Common myeloid progenitor, CD34-positive (primary cell): ENCODE measurements around the gene FSTL5.
A peak's percentile ranks its signal among the peaks of the same experiment; 100 is the strongest.

Experiments
- CTCF ChIA-PET: fragments of 350-600 bp; sonication (Branson Sonifier 250); formaldehyde crosslinking; loops from one replicate; lab custom pipeline; 2021; ENCODE audit warnings: antibody characterized with exemption; lab: Charles Lee
- POLR2A ChIA-PET: fragments of 350-600 bp; sonication (Branson Sonifier 250); formaldehyde crosslinking; loops from one replicate; lab custom pipeline; 2021; ENCODE audit warnings: antibody characterized with exemption; lab: Charles Lee
- DNase-seq, 3 donors: peaks; one replicate each; pipeline versions ENCODE4 v3.0.0 to v3.0.0-alpha.2; 2013
- H3K27ac ChIP-seq, 2 experiments: 1 replicate in 1 of 2; 2 replicates in 1 of 2; pipeline ENCODE4 v1.7.0; 2013; ENCODE audit warnings: inconsistent platforms in 2 of 2, low read length in 2 of 2, mild to moderate bottlenecking in 2 of 2, low read depth in 1 of 2, moderate library complexity in 1 of 2; ENCODE audit not compliant: severe bottlenecking in 2 of 2, insufficient read depth in 1 of 2, poor library complexity in 1 of 2
- H3K27me3 ChIP-seq, 5 experiments: replicated peaks in 2 of 5; 1 replicate in 3 of 5; 2 replicates in 2 of 5; pipeline versions ENCODE4 v1.6.1 to v1.7.0; 2013; ENCODE audit warnings: low read length in 4 of 5, mild to moderate bottlenecking in 2 of 5, moderate library complexity in 2 of 5, inconsistent platforms in 1 of 5; ENCODE audit not compliant: insufficient read depth in 5 of 5, control insufficient read depth in 4 of 5
- H3K36me3 ChIP-seq, 4 experiments: 1 replicate in 2 of 4; 2 replicates in 2 of 4; pipeline versions ENCODE4 v1.6.1 to v1.7.0; 2013; ENCODE audit warnings: low read length in 3 of 4, control low read depth in 1 of 4, mild to moderate bottlenecking in 1 of 4; ENCODE audit not compliant: control insufficient read depth in 4 of 4, insufficient read depth in 4 of 4
- H3K4me1 ChIP-seq, 4 experiments: 1 replicate in 3 of 4; 2 replicates in 1 of 4; pipeline versions ENCODE4 v1.6.1 to v1.7.1; 2013; ENCODE audit warnings: low read length in 3 of 4, mild to moderate bottlenecking in 3 of 4, control low read depth in 1 of 4, inconsistent platforms in 1 of 4, moderate library complexity in 1 of 4; ENCODE audit not compliant: control insufficient read depth in 4 of 4, insufficient read depth in 4 of 4; ENCODE audit errors: control extremely low read depth in 1 of 4
- H3K4me3 ChIP-seq, 7 experiments: 1 replicate in 4 of 7; 2 replicates in 3 of 7; pipeline versions ENCODE4 v1.5.1 to v1.7.0; 2013; ENCODE audit warnings: mild to moderate bottlenecking in 7 of 7, low read length in 6 of 7, moderate library complexity in 6 of 7, inconsistent platforms in 2 of 7, low read depth in 2 of 7, control low read depth in 1 of 7; ENCODE audit not compliant: insufficient read depth in 4 of 7, control insufficient read depth in 1 of 7; ENCODE audit errors: extremely low read depth in 1 of 7
- H3K9me3 ChIP-seq, 5 experiments: 1 replicate in 4 of 5; 2 replicates in 1 of 5; pipeline versions ENCODE4 v1.6.1 to v1.7.1; 2013; ENCODE audit warnings: low read length in 4 of 5, mild to moderate bottlenecking in 2 of 5, inconsistent platforms in 1 of 5, low read depth in 1 of 5, moderate library complexity in 1 of 5; ENCODE audit not compliant: control insufficient read depth in 4 of 5, insufficient read depth in 2 of 5; ENCODE audit errors: control extremely low read depth in 1 of 5
- WGBS: methylation state at CpG from one replicate; pipeline ENCODE4 v1.1.5; 2013; ENCODE audit not compliant: insufficient coverage; 5-methylcytosine and 5-hydroxymethylcytosine counted together

FSTL5 gene

DNA sequence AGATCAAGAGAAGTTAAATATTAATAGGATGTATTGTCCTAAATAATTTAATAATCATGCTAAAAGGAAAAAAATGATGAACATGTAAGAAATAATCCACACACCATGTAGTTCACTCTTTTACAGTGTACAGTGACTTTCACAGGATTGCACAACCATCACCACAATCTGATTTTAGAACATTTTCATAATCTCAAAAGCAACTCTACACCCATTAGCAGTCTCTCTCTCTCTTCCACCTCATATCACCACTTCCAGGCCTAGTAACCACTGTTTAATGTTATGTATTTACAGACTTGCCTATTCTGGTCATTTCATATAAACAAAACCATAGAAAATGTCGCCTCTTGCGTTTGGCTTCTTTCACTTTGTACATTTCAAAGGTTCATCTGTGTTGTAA lies 153.4 kb downstream of the FSTL5 start:
- H3K4me1 ChIP-seq: no peaks in the 10 kb centered on the region
- no peak for DNase-seq
- no peak overlapping the region for H3K27ac ChIP-seq
- CTCF ChIA-PET: no interaction called here
- no peaks in the 10 kb centered on the region for H3K9me3 ChIP-seq
- 80% methylated on average over 2 of the region's 2 CpGs for WGBS
- H3K27me3 ChIP-seq: no peaks in the 10 kb centered on the region
- no peak overlapping the region for H3K4me3 ChIP-seq
- H3K36me3 ChIP-seq: no peaks in the 10 kb centered on the region
- POLR2A ChIA-PET: no interaction called here

DNA sequence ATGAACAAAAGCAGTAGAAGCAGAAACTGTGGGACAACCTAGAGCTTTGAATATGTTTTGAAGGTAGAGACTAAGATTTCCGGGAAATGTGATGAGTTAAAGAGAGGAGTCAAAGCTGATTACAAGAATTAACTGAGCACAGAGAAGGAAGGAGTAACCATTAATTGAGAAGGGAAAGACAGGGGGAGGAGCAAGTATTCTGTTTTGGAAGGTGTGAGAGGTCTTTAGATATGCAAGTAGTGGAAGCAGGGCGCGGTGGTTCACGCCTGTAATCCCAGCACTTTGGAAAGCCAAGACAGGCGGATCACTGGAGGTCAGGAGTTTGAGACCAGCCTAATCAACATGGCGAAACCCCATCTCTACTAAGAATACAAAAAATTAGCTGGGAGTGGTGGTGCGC lies 171.5 kb downstream of the FSTL5 start:
- H3K36me3 ChIP-seq: no peaks in the 10 kb centered on the region
- H3K4me1 ChIP-seq: no peaks in the 10 kb centered on the region
- 95% methylated on average over 6 of the region's 7 CpGs for WGBS
- H3K9me3 ChIP-seq: no peaks in the 10 kb centered on the region
- no peaks in the 10 kb centered on the region for H3K27me3 ChIP-seq
- H3K4me3 ChIP-seq: no peak overlapping the region
- no peak for DNase-seq
- POLR2A ChIA-PET: no interaction called here
- no peak overlapping the region for H3K27ac ChIP-seq
- CTCF ChIA-PET: no interaction called here

DNA sequence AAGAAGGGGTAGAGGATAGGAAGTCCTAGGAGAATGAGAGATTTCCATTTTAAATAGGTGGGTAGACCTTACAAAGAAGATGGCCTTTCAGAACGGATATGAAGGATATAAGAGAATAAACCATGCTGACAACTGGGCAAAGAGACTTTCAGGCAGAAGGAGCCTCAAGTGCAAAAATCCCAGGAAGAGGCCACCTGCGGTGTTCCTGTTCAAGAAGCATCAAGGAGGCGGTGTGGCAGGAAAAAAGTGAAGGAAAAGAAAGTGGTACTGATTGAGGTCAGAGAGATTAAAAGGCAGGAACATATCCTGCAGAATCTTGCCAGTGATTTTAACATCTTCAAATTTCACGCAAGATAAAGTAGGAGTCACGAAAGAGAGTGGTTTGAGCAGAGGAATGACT lies 172.0 kb downstream of the FSTL5 start:
- DNase-seq: no peak
- H3K4me3 ChIP-seq: no peak overlapping the region
- POLR2A ChIA-PET: no interaction called here
- 88% methylated on average over 5 of the region's 5 CpGs for WGBS
- CTCF ChIA-PET: no interaction called here
- no peak overlapping the region for H3K27ac ChIP-seq
- H3K9me3 ChIP-seq: no peaks in the 10 kb centered on the region
- no peaks in the 10 kb centered on the region for H3K4me1 ChIP-seq
- H3K27me3 ChIP-seq: no peaks in the 10 kb centered on the region
- no peaks in the 10 kb centered on the region for H3K36me3 ChIP-seq

DNA sequence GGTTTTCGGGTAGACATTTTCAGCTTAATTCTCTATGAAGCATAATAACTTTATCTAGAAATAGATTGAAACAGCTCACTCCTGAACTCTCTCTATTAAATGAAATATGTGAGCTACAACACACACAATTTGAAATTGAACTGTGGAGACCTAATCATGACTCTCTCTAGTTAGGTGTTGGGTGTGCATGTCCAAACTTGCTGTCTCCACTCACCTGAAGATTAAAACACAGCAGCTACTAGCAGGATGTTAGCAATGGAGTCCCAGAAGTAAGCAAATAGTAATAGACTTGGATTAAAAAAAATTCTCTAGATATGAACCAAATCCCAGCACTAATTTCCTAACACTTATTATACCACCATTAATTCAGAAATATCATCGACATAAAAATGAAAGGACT lies 173.1 kb downstream of the FSTL5 start:
- no CpG with 5 or more reads among the region's 2 CpGs for WGBS

DNA sequence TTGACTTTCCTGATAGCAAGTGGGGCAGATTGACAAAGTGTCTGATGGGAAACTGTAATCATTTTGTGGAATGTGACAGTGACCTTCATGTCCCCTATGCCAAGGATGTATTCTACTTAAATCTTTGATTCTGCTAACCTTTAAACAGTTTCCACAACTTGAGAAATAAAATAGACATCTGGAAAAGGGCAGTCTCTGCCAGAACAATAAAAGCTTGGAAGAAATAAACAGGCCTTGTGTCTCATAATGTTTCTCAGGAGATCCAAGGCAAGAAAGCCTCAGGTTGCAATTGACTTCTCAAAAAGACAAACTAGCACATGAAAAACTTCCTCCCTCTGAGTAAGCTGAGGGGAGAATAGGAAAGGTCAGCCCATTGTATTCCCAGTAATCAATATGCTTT lies 174.9 kb downstream of the FSTL5 start:
- no peaks in the 10 kb centered on the region for H3K9me3 ChIP-seq
- no peak overlapping the region for H3K4me3 ChIP-seq
- H3K36me3 ChIP-seq: no peaks in the 10 kb centered on the region
- H3K27ac ChIP-seq: no peak overlapping the region
- no peaks in the 10 kb centered on the region for H3K27me3 ChIP-seq
- DNase-seq: no peak
- no peaks in the 10 kb centered on the region for H3K4me1 ChIP-seq
- POLR2A ChIA-PET: no interaction called here
- CTCF ChIA-PET: interaction anchor here (1.3 kb wide), 1 partner anchor 31 kb away, joined by 3 read pairs; no protein-coding TSS in a partner anchor

More for the DNA sequence above, 173.1 kb downstream of the FSTL5 start:
- H3K4me3 ChIP-seq: no peak overlapping the region
- no peak overlapping the region for H3K27ac ChIP-seq
- POLR2A ChIA-PET: no interaction called here
- DNase-seq: no peak
- H3K9me3 ChIP-seq: no peaks in the 10 kb centered on the region
- no peaks in the 10 kb centered on the region for H3K27me3 ChIP-seq
- CTCF ChIA-PET: no interaction called here
- H3K36me3 ChIP-seq: no peaks in the 10 kb centered on the region
- no peaks in the 10 kb centered on the region for H3K4me1 ChIP-seq

DNA sequence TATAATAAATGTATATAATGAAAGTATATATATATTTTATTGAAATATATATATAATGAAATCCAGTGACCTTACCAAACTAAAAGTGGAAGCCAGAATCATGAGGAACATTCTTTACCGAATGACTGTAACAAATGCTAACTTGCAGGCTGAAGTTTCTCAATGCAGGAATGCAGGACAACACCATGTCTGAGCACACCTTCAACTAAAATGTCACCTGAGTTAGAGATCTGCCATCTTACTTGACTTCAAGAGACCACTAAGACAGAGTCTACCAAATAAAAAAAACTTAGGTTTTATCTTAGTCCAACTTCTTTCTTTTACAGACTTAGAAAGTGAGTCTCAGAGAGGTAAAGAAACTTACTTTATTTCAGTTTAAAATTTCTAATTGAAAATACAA lies 176.2 kb downstream of the FSTL5 start:
- Histone ChIP-seq H3K4me1 (no peaks in the 10 kb centered on the region), H3K27me3 (no peaks in the 10 kb centered on the region), H3K9me3 (no peaks in the 10 kb centered on the region), H3K36me3 (no peaks in the 10 kb centered on the region), H3K27ac (no peak overlapping the region), H3K4me3 (no peak overlapping the region)
- ChIA-PET CTCF (no interaction called here), POLR2A (no interaction called here)
- WGBS: 100% methylated on average over 1 of the region's 1 CpG
- DNase-seq: no peak

DNA sequence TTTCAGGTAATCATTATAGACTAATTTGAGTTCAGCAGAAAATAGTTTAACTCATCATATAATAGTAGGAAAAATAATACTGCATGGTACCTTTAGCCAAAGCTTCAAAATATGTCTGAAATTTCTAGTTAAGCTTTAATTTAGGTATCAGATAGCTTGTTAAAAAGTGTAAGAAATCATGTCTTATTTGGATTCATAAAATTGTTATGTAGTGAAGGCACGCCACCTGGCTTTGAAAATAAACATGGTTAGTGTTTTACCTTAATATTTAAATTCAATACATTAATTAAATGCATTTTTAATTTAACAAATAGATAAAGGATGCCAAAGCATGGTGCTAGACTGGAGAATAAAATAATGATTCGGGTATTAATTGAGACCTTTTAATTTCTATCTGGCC lies 211.4 kb downstream of the FSTL5 start:
- DNase-seq: peak in 1 of 3 donors; percentile 4
- no peaks in the 10 kb centered on the region for H3K27me3 ChIP-seq
- H3K4me1 ChIP-seq: no peaks in the 10 kb centered on the region
- H3K4me3 ChIP-seq: no peak overlapping the region
- CTCF ChIA-PET: interaction anchor here (1.5 kb wide), 1 partner anchor 14 kb away, joined by 3 read pairs; no protein-coding TSS in a partner anchor
- no peaks in the 10 kb centered on the region for H3K36me3 ChIP-seq
- no CpG with 5 or more reads among the region's 2 CpGs for WGBS
- POLR2A ChIA-PET: no interaction called here
- no peaks in the 10 kb centered on the region for H3K9me3 ChIP-seq
- H3K27ac ChIP-seq: no peak overlapping the region
